HTR-8/SVneo (cell line): Measurements from ENCODE around the gene SLC2A13.

Source experiments
- DNase-seq: peaks from one replicate; pipeline ENCODE4 v3.0.0; 2011; ENCODE audit warnings: low spot score, mixed read lengths; ENCODE audit not compliant: insufficient read length
- FAIRE-seq: peaks from 2 replicates; lab custom pipeline; 2011; peaks lifted over from hg19 to GRCh38; lab: Jason Lieb, UNC

SLC2A13 gene

DNA sequence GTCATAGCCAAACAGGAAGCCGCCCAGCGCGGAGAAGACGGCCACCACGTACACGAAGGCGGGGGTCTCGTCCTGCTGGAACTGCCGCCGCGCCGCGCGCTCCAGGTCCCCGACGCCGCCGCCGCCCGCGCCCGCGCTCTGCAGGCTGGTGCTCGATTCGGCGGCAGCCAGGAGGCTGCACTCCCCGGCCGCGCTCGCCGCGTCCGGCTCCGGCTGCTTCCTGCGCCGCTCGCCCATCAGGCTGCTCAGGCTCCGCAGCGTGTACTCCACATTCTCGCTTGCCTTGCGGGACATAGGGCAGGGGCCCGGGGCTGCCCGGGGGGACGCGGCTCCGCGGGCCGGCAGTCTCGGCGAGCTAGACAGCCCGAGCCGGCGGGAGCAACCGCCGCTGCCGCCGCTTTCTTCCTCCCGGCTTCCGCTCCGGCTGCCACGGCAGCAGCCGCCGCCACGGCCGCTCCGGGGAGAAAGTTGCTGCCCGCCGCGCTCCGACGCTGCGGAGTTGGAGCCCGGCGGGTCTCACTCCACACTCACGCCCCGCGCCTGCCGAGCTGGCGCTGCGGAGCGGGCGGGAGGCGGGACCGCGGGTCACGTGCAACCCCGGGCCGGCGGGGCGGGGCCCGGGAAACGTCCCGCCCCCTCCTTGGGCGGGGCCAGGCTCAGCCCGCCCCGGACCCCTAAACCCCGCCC, at the start of gene SLC2A13:
Gene SLC2A13 (minus strand): TSS at position 567 of the 687 bp plus-strand sequence. CDS start 273 bp downstream, at position 294.
- peak; percentile 41 for DNase-seq
- FAIRE-seq = no peak

DNA sequence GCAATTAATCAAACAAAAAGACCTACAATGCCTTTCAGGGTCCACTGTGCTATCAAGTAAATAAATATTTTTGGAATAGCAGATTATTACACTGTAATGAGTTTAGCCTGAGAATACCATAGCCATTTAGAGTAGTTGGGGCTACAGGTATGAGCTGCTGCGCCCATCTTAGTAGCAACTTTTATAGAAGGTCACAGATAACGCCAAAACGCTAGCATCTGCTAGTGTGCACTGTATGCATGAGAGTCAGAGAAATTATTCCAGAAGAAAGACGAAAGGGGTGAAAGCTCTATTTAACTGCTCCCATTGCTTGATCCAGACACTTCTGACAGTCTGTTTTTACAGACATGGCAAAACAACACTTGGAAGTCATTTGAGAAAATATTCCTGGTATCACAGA, 48.5 kb upstream of the SLC2A13 start:
- FAIRE-seq (no peak), DNase-seq (no peak)

DNA sequence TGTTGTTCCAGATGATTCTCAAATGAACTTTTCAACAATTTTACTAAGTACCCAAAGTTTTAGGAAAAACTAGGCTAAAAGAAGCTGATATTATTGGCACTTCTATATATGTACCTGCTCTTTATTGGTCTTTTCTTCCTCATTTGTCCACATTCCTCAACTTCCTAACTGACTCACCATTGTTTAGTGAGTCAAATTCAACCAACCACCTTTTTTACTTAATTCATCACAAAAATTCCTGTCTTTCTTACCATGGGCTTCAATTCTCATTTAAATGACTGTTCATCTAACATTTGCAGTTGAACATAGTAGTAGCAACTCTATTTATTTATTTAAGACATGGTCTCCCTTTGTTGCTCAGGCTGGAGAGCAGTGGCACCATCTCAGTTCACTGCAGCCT, 47.6 kb upstream of the SLC2A13 start:
- FAIRE-seq (no peak), DNase-seq (no peak)

DNA sequence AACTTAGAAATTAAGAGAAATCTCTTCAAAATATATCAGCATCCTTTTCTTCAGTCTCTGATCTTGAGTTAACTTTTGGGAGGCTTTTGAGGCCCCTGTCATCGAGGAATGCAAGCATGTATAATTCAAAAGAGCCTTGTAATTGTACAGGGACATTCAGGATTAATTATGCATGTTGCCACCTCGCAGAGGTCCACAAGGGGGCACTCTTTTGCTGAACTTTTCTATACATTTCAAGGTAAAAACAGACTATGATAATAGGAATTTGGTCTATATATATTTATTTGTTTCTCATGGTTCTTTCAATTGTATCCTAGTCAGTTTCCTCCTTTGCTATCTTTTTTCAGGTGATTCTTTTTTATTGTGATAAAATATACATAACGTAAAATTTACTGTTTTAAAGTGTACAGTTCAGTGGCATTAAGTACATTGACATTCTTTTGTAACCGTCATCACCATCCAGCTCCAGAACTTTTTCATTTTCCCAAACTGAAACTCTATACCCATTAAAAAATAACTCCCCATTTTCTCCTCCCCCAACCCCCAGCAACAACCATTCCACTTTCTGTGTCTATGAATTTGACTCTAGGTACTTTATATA, 47.0 kb upstream of the SLC2A13 start:
- no peak for DNase-seq
- FAIRE-seq = no peak

DNA sequence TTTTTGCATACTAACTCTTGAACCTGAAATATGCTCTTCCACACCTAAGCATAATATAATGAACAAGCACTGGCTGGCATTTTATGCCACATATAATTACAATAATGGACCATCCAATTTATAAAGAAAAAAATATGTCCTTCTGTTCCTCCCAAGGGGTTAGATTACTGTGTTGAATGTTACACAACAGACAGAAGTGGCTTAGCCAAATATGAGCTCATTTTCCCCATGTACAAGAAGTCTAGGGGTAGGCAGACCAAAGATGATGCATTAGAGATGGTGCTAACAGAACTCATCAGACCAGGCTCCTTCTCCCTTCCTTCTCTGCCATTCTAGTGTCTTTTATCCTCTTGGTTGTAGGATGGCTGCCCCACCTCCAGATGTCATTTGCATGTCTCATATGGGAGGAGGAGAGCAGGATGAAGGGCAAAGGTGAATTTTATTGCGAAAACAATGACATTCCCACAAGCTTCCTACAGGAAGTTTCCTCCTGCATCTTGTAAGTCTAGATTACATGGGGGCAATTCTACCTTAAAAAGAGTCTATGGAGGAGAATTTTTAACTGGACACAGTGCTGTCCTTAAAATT, 43.9 kb upstream of the SLC2A13 start:
- DNase-seq (no peak), FAIRE-seq (no peak)

DNA sequence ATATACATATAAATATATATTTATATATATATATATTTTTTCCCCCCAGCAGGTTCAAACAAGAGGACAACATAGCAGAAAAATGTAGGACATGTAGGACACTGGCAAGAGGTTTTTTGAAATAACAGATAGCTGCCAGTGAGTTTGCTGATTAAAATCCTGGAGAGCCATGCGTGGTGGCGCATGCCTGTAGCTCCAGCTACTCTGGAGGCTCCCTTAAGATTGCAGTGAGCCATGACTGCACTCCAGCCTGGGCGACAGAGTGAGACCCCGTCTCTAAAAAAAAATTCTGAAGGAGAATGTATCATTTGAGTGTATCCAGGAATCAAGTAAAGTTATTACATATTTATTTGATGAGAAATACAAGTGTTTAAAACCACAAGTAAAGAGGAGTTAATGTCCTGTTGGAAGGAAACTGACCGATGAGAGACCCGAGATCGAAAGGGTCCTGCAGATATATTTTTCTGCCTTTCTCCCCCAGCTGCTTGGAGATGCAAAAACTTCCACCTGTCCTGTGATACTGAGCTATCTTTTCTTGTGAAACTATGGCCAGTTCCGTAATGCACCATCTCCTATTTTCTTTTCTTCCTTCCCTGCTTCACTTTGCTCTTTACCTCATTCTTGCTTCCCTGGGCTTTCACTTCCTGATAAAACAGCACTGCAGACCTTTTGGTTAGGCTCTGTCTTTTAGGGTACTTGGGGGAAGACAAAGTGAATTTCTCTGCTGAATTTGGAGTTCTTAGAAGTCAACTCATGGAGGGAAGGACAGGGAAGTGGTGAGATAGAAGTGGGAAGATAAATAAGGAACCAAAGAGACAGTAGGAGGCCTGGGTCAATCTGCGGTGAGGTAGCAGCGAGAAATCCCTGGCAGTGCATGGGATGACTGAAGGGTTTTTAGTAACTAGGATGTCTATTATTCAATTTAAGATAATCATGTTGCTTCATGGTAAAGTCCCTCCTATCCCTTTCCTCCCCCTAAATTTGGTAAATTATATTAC, 41.2 kb upstream of the SLC2A13 start:
- DNase-seq (no peak), FAIRE-seq (no peak)

DNA sequence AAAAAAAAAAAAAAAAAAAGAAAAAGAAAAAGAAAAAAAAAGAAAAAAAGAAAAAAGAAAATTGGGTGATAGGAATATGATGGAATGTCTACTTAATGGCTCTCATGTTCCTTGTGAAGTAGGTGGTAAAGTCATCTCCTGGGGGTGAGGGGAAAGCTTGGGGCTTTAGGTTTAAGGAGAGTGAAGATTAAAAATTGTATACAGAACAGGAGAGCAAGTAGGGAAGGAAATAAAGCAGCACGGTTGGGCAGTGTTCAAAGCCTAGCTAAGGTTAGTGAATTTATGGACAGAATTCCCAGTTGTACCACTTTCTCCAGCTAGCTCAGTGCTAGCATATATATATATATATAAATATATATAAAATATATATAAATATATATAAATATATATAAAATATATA, 40.0 kb upstream of the SLC2A13 start:
- DNase-seq (no peak), FAIRE-seq (no peak)

DNA sequence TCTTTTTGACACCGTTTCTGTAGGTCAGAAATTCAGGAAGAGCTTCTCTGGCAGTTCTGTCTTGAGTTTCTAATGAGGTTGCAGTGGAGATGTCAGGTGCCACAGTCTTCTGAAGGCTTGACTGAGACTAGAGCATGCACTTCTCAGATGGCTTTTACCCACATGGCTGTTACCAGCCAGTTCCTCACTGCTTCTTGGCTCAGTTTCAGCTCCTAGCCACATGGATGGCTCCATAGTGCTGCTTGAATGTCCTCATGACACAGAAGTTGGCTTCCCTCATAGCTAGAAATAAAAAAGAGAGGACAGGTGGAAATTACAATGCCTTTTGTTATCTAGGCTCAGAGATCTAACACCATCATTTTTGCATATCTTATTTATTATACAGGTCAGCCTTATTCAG, 38.1 kb upstream of the SLC2A13 start:
- DNase-seq (no peak), FAIRE-seq (no peak)

DNA sequence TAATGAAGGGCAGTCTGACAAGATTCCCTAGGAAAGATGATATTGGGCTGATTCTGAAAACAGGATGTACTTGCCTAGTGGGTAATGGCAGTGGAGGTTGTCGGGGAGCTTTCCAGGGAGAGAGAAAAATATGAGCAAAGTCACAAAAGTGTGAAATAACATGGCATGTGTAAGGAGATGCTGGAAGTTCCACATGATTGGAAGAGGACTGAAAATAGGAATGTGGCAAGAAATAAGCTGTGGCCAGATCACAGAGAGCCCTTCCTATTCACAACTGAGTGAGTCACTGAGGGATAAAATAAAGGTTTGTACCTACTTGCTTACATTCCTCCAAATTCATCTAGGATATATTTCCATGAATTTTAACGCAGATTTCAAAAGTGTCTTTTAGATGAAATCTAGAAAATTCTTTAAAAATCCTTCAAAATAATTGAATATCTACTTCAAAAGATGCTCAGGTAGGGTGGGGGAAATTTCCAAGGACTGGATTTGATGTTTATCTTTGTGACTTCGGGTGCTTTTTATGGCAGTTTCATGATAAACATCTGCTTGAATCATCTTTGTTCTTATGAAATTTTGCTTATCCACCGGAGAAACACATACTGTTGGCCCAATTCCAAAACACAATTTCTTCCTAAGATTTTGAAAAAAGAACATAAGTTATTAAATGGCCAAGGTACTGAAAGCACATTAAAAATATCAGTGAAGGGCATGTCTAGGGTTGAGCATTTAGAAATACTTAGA, 36.3 kb upstream of the SLC2A13 start:
- no peak for DNase-seq
- no peak for FAIRE-seq

DNA sequence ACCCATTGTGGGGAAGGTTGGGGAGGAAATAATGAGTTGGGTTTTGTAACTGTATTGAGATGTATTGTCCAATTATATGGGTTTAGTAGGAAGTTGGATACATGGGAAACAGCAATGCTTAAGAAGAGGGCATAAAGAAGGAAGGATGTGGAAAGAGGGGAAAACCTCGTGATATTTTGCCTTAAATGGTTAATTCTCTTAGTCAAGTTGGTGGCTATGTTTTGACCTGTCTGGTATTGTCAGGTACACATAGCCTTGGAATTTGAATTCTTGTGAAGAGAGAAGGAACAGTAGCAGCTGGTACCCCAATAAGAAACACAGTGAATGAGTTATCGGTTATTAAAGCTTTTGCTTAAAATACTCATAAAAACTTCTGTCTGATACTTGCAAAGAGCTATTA, 32.6 kb upstream of the SLC2A13 start:
- FAIRE-seq = no peak
- DNase-seq = no peak

DNA sequence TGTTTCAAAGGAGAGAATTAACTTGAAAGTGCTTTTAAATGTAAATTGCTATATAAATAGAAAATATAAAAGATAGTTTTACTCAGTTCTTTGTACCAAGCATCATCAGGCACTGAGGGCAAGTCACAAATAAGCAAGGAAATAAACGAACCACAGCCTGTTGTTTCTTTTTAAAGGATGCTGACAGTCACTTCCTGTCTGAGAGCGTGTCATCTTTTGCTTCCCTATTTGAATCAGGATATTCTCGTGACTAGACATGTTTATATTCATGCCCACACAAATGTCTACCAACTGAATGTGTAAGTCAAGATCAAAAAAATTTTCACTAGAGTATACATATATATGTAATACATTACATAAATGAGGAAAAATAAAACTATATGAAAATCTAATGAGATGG, 31.4 kb upstream of the SLC2A13 start:
- no peak for DNase-seq
- FAIRE-seq = no peak

DNA sequence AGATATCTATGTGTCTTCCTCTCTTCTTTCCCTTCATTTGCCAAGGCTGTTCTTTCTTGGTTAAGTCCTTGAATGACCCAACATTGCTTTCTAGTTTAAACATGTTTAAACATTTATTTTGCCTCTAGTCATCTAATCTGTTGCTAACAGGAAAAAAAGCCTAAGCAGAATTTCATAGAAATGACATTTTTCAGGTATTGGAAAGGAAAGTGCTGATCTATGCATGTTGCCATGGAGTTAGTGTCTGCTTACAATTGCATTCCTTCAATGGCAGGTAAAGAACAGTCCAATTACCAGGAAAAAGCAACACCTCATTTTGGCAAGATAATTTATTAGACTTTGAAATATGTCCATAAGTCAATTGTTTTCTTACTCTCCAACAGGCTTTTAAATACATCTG, 21.5 kb upstream of the SLC2A13 start:
- FAIRE-seq = no peak

DNA sequence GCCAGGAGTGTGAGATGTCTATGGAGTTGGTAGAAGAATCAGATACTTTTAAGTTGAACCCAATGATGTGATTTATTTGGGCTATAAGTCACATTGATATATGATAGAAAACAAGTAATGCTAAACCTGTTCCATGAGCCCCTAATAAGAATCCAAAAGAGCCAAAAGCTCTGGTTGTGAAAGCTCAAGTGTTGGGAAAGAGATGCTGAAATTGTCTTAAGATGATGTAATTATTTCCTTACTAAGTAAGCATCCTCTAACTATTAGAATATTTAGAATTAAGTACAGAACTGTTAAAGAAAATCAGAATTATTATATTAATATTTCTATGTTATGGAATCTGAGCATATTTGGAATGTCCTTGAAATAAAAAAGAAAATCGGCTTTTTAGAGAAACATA, 17.6 kb upstream of the SLC2A13 start:
- no peak for DNase-seq
- no peak for FAIRE-seq

More for the DNA sequence above, 21.5 kb upstream of the SLC2A13 start:
- DNase-seq = no peak

DNA sequence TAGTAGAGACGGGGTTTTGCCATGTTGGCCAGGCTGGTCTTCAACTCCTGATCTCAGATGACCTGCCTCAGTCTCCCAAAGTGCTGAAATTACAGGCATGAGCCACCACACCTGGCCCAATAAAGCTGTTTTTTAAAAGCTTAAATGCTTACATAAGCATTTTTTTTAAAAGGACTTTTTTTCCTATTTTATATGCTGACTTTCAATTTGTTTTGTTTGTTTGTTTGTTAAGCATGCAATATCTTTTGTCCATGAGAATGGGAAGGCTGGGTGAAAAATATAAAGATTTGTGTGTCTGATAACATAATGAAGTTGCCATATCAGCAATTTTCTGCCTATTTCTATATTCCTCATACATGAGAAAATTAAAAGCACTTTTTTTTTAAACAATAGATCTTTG, 17.0 kb upstream of the SLC2A13 start:
- no peak for FAIRE-seq
- DNase-seq = no peak

DNA sequence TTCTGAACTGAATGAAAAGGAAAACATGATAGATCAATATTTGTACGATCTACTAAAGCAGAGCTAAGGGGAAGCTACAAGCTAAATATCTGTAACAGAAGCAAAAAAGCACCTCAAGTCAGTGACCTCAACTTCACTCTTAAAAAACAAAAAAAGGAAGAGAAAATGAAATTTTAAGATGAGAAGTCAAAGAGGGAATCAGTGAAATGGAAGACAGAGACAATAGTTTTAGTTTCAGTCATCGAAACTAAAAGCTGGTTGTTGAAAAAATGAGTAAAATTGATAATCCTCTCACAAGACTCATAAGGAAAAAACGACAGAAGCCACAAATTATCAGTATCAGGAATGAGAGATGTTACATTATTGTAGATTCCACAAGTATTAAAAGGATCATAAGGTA, 11.9 kb upstream of the SLC2A13 start:
- DNase-seq (no peak), FAIRE-seq (no peak)

DNA sequence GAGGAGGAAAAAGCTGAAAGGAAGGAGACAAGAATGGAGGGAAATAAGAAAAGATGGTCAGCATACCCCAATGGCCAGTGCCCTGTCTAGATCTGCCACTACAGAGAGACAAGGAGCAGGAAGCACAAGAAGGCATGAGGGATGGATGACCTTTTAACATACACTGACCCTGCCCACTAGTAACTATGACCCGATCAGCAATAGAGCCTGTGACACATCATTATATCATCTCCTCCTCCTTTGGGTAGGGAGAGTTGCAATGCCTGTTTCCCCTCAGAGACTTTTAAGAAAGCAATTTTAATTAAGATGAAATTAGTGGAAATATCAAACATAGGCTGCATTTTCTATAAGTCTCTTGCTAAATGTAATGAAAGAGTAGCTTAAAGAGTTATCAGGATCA, 4.7 kb upstream of the SLC2A13 start:
- FAIRE-seq (no peak), DNase-seq (no peak)

DNA sequence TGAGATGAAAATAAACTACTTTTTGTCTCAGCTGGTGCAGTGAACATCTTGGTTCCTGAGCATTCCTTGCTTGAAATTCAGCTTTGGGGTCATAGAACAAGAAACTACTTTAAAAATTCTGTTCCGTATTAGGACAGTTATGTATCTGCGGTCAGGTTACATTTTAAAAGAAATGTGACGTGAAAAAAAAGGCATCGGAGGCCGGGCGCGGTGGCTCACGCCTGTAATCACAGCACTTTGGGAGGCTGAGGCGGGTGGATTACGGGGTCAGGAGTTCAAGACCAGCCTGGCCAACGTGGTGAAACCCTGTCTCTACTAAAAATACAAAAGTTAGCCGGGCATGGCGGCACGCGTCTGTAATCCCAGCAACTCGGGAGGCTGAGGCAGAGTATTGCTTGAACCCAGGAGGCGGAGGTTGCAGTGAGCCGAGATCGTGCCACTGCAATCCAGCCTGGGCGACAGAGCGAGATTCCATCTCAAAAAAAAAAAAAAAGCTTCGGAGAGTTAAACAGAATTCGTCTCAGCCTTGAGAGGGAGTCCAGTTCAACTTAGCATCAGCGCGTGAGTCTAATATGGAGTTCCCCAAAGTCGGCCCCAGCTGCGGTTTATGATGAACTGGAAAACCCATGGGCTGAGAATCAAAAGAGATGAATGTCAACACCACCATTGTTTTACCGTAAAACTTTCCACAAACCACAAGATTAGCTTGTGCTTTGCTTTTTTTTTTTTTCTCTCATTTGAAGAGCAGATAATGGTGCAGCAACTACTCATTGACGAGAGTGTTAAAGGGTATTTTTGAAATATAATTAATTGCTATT, 2.1 kb upstream of the SLC2A13 start:
- DNase-seq (no peak), FAIRE-seq (no peak)

DNA sequence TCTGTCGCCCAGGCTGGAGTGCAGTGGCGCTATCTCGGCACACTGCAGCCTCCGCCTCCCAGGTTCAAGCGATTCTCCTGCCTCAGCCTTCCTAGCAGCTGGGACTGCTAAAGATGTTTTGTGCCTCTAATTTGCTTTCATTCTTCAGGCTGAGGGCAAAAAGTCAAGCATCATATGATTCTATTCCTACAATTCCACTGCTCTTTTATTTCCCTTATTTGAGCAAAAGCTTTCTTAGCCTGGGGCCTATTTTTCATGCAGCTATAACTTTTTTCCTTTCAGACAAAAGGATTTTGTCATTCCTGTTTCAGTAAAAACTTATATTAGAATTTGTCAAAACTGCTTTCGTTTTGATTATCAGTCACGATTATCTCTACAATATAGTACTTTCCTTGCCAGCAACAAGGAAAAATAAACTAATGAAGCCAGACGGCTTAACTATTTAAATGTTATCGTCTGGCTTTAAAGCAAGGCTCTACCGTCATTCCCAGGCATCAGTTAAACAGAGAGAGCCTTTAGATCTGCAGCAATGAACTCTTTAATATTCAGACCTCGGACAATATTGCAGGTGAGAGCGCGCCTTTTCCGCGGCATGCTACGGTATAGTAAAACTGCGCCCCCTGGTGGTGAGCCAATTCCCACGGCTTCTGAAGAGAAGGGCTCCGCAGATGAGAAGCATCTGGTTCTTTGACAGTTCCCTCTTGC, 1.4 kb upstream of the SLC2A13 start:
- FAIRE-seq (peak; percentile 40), DNase-seq (peak; percentile 34)

DNA sequence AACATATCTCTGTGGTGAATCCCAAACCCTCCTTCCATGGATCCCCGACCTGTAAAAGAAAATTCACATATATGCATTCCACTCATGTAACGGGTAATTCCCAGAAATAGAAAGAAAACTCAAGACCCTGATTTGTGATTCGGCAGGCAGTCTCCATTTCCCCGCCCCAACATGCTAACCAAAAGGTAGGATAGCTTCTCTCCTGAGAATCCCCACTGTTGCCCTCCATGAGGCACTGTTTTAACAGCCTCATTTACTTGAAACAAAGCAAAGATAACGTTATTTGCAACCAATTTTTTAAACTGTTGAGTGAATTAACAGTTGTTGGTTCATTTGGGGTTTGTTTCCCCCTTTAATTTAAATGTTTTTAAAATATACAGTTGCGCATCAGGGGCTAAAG, 774 bp upstream of the SLC2A13 start:
- FAIRE-seq (no peak), DNase-seq (no peak)
